Activated CD4-positive, alpha-beta T cell treated with anti-CD3 and anti-CD28 coated beads, Interleukin-2, amount 50 U/mL, for 16 hours (primary cell): ENCODE measurements around the gene ZNF784.

Experiments used
- DNase-seq: peaks from one replicate; pipeline ENCODE4 v3.0.0-alpha.2; 2020

Gene ZNF784

DNA sequence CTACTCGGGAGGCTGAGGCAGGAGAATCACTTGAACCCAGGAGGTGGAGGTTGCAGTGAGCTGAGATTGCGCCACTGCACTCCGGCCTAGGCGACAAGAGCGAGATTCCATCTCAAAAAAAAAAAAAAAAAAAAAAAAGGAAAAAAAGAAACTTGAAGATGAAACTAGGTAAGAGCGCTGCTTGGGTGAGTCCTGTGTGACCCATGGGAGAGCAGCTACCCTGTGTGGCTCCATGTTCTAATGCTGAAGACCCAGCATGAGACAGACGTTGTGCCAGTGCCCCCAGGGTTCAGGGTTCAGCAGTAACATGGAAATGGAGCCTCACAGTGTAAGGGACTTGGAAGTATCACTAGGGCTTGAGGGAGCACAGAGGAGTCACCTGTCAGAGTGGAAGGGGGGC, 5.9 kb downstream of the ZNF784 start:
- no peak for DNase-seq

DNA sequence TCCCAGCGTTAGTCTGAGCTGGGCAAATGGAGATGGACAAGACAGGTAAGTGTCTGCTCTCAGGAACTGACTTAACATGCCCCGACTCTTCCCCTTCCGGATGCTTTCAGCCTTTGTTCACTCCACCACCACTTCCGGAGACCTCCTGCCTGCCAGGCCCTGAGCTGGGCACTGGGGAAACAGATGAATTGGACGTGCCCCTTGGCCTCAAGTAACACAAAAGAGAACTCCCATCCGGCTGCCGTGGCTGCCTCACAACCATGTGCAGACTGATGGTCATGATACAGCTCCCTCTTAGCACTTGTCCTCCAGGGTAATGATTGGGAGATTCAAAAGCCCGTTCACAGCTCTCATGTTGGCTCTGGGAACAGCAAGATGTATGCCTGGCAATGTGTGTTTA, 6.9 kb downstream of the ZNF784 start:
- DNase-seq = no peak

DNA sequence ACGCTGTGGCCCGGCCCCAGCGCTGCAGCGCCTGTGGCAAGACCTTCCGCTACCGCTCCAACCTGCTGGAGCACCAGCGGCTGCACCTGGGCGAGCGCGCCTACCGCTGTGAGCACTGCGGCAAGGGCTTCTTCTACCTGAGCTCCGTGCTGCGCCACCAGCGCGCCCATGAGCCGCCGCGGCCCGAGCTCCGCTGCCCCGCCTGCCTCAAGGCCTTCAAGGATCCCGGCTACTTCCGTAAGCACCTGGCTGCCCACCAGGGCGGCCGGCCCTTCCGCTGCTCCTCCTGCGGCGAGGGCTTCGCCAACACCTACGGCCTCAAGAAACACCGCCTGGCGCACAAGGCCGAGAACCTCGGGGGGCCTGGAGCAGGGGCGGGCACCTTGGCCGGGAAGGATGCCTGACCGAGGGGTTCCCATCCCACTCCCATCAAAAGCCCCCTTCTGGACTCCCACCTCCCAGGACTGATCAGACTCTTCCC, 7.9 kb downstream of the ZNF784 start:
- DNase-seq = no peak

DNA sequence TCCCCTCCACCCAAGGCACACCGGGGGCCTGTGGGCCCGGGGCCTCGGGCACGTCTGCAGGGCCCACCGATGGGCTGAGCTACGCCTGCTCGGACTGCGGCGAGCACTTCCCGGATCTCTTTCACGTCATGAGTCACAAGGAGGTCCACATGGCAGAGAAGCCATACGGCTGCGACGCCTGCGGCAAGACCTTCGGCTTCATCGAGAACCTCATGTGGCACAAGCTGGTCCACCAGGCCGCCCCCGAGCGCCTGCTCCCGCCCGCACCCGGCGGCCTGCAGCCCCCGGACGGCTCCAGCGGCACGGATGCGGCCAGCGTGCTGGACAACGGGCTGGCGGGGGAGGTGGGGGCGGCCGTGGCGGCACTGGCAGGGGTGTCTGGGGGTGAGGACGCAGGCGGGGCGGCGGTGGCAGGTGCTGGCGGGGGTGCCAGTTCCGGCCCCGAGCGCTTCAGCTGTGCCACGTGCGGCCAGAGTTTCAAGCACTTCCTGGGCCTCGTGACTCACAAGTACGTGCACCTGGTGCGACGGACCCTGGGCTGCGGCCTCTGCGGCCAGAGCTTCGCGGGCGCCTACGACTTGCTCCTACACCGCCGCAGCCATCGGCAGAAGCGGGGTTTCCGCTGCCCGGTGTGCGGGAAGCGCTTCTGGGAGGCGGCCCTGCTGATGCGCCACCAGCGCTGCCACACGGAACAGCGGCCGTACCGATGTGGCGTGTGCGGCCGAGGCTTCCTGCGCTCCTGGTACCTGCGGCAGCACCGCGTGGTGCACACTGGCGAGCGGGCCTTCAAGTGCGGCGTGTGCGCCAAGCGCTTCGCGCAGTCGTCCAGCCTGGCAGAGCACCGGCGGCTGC, 8.6 kb downstream of the ZNF784 start:
- DNase-seq = no peak

DNA sequence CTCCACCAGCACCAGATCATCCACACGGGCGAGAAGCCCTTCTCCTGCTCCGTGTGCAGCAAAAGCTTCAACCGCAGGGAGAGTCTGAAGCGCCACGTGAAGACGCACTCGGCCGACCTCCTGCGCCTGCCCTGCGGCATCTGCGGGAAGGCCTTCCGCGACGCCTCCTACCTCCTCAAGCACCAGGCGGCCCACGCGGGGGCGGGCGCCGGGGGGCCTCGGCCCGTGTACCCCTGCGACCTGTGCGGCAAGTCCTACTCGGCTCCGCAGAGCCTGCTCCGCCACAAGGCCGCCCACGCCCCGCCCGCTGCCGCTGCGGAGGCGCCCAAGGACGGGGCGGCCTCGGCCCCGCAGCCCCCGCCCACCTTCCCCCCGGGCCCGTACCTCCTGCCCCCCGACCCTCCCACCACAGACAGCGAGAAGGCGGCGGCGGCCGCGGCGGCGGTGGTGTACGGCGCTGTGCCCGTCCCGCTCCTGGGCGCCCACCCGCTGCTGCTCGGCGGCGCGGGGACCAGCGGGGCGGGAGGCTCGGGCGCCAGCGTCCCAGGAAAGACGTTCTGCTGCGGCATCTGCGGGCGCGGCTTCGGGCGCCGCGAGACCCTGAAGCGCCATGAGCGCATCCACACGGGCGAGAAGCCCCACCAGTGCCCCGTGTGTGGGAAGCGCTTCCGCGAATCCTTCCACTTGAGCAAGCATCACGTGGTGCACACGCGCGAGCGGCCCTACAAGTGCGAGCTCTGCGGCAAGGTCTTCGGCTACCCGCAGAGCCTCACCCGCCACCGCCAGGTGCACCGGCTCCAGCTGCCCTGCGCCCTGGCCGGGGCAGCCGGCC, 9.4 kb downstream of the ZNF784 start:
- no peak for DNase-seq

DNA sequence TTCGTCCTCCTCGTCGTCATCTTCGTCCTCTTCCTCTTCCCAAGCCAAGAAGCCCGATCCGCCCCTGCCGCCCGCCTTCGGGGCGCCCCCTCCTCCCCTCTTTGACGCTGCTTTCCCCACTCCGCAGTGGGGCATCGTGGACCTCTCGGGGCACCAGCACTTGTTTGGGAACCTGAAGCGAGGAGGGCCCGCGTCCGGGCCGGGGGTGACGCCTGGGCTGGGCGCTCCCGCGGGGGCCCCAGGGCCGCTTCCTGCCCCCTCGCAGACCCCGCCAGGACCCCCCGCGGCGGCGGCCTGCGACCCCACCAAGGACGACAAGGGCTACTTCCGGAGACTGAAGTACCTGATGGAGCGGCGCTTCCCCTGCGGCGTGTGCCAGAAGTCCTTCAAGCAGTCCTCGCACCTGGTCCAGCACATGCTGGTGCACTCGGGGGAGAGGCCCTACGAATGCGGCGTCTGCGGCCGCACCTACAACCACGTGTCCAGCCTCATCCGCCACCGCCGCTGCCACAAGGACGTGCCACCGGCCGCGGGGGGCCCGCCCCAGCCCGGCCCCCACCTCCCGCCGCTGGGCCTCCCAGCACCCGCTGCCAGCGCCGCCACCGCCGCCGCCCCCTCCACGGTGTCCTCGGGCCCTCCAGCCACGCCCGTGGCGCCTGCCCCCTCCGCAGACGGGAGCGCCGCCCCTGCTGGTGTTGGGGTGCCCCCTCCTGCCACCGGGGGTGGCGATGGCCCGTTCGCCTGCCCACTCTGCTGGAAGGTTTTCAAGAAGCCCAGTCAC, 10.2 kb downstream of the ZNF784 start:
- DNase-seq = no peak

DNA sequence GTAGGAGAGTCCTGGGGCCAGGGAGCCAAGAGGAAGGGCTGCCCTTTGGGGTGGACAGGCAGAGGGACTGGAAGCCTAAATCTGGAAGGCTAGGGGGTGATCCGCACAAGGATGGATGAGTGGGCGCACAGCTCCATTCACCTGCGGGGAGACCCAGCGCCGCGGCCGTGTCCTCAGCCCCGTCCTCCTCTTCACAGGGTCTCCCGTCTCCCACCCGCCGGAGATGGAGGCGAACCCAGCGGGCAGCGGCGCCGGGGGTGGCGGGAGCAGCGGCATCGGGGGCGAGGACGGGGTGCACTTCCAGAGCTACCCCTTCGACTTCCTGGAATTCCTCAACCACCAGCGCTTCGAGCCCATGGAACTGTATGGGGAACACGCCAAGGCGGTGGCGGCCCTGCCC, 11.0 kb downstream of the ZNF784 start:
- DNase-seq = no peak

DNA sequence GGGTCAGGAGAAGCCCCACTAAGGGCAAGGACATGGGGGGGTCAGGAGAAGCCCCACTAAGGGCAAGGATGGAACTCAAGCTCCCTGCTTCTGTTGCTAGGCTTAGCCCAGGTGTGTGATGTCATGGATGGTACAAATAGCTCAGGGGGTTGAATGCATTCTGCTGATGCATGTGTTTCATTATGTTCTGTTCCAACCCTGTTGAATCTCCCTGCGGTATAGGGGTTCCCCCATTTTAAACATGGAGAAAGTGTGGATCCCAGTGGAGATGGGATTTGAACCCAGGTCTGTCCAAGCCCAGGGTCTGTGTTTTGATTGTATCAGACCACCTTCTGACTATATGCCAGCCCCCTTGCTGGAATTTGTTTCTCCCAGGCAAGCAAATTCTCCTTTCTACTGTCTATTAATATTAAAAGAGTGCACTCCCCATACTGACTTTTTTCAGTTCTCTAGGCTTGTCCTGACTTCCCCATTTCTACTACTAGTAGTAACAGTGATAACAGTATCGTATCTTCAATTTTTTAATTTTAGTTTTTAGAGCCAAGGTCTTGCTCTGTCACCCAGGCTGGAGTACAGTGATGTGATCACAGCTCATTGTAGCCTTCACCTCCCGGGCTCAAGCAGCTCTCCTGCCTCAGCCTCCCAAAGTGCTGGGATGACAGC, 12.3 kb downstream of the ZNF784 start:
- DNase-seq = no peak

DNA sequence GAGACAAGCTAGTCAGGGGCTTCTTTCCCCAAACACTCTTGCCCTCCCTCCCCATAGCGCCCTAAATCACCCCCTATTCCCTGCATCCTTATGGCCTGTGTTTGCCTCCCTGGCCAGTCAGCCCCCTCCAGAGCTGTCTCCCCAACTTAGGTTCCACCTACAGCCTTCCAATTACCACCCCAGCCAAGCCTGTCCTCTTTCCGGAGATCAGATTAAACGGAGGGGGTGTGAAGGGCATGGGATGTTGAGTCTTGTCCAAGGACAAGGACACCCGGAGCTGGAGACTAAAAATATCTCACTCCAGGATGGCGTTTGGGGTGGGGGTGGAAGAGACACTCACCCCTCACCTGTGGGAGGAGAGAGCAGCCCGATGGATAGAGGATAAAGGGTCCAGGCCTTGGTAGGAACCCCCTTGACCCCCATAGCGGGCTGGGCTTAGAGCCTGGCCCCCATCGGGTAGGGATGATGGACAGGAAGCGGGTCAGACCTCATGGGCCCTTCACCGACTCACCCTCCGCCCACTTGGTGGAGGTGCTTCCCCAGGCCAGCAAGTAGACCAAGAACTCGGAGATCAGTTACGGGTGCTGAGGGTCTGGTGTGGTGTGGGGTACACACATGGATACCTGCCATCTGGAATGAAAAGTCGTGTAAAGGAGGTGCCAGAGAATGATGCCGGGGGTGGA, 12.9 kb downstream of the ZNF784 start:
- no peak for DNase-seq

DNA sequence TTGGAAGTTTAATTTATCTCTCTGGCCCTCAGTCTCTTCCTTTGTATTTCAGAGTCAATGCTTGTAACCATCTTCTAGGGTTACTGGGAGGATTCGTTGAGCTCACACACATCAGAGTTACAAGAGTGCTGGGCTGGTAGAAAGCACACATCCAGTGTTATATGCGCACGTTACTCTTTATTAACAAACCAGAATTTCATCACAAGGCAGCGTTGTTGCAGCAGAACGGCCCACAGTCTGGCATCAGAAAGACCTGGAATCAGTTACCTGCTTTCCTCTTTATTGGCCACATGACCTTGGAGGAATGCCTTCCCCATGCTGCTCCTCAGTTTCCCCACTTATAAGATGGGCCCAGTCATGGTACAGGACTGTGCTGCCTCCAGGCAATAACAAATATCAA, 15.0 kb downstream of the ZNF784 start:
- no peak for DNase-seq

DNA sequence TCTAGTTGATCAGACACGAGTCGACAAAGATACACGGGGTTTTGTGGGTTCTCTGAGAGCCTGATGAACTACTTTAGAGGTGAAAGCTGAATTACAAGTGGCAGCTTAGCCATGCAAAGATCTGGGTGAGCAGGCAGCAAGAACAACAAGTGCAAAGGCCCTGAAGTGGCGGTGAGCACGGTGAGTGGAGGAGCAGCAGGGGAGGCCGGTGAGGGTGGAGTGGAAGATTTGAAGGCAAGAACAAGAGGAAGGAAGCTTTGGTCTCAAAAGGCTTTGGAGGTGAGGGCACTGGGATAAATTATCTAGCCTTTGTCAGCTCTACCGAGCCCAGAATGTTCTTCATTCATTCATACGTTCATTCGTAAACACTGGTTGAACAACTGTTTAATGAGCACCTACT, 17.5 kb downstream of the ZNF784 start:
- DNase-seq = no peak

DNA sequence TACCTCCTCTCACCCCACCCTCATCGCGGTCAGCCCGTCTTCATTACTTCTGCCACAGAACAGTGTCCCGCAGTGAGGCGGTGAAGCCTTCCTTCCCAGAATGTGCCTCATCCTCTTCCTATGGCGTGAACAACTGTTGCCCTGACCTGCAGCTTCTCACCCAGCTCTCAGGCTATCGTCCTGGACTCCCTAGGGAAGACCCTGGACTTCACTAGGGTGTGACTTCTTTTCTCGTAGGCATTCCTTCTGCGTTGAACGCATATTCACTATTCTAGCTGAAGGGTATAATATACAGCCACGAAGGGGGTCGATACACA, 17.9 kb downstream of the ZNF784 start:
- DNase-seq = no peak

DNA sequence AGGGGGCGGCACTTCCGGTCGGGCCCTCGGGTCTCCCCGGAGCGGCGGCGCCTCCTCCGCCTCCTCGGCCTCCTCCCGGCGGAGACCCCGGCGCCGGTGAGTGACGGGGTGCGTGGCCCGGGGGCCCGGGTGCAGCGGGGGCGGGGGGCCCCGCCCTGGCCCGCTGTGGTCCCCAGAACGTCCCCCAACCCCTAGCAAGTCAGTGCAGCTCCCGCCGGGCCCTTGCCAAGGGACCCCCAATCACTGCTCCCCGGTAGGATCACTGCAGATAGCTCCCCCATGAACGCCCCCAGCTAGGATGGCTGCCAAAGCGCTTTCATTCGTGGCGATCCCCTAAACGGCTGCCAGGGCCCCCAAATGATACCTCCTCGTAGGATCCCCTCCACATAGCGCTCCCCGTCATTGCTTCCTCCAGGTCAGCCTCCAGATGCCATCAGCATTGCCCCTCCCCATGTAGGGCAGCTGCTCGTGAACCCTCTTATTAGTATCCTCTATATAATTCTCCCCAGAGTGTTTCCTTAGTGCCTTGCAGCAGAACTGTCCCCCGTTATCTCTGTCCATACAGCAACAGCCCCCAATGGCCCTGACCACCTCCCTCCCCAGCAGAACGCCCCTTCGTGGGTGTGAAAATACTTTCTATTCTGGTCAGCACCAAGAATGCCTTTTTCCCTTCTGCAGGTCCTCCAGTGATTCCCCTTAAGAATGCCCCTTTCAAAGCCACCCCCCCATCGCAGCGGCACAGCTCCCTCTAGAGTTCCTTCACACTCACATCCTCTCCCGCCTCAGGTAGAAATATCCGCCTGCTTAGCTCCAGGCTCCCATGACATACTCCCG, 18.5 kb downstream of the ZNF784 start, which contains the start of gene ZNF865:
Gene ZNF865, plus strand, starts transcription at position 11 of the 834 bp plus-strand sequence. CDS start 7,972 bp downstream, outside the sequence.
- peak; percentile 74 for DNase-seq

DNA sequence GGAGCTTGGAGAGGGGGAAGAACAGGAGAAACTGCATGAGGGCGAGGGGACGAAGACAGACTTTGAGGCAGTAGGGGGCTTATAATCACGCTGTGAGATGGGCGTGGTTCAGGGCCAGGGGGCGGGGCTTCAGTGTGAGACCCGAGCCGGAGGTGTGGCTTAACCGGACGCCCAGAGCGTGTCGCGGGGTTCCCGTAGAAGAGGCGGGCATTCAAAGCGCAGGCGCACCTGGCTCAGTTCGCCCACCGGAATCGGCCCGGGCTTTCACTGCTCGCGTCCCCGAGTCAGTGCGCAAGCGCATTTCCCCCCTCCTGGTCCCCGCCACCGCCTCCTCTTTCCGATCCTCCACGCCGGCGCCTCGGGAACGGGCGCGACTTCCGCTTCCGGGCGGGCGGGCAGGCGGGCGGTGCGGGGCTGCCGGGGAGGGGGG, 19.1 kb downstream of the ZNF784 start:
- DNase-seq = peak; percentile 99

DNA sequence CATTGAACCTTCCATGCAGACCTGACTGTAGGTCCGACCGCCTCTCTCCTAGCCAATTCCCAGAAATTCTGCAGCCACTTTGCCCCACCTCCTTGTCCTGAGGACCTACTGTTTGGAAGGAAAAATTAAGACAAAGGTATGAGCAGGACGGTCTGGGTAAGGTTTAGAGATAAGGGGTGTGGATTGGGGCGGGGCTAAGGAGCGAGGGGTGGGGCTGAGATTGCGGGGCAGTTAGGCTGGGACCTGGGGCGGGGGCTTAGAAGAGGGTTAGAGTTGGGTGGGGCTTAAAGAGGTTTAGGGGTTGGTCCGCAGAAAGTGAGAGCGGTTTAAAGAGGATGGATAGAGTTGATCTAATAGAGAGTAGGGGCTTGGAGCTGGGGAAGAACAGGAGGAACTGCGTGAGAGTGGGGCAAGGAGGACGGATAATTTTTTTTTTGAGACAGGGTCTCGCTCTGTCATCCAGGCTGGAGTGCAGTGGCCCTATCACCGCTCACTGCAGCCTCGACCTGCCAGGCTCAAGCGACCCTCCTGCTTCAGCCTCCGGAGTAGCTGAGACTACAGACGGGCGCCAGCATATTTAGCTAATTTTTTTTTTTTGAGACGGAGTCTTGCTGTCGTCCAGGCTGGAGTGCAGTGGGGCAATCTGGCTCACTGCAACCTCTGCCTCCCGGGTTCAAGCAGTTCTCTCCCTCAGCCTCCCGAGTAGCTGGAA, 20.6 kb downstream of the ZNF784 start:
- no peak for DNase-seq

DNA sequence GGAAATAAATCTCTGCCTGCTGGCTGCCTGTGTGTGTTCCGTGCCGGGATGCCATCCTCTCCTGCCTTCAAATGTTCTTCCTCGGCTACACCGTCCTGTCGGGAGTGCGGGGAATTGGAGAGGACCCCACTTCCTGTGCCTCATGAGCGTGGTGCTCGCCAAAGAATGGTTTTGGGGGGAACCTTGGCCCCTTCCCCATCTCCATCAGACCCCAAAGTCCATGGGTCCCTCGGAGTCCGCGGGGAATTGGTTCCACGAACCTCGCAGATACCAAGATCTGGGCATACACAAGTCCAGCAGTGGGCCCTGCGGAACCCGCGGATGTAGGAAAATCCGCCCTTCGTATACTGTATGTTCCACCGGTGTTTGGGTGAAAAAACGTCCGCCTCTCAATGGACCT, 21.3 kb downstream of the ZNF784 start:
- DNase-seq = no peak

DNA sequence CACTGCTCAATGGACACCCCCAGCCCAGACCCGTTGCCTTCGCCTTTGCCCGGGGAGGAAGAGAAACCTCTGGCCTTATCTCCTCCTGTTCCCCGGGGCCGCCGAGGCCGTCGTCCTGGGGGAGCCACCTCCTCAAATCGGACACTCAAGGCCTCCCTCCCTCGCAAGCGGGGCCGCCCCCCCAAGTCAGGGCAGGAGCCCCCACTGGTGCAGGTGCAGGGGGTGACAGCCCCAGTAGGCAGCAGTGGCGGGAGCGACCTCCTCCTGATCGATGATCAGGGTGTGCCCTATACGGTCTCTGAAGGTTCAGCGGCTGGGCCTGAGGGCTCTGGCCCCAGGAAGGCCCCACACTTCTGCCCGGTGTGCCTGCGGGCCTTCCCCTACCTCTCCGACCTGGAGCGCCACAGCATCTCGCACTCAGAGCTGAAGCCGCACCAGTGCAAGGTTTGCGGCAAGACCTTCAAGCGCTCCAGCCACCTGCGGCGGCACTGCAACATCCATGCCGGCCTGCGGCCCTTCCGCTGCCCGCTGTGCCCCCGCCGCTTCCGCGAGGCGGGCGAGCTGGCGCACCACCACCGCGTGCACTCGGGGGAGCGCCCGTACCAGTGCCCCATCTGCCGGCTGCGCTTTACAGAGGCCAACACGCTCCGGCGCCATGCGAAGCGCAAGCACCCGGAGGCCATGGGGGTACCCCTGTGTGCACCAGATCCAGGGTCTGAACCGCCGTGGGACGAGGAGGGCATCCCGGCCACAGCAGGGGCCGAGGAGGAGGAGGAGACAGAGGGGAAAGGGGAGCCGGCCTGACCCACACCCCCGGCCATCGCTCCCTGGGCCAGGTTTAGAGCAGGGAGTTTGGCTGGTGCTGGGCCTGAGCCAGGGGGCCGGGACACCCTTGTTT, 22.0 kb downstream of the ZNF784 start:
- no peak for DNase-seq

DNA sequence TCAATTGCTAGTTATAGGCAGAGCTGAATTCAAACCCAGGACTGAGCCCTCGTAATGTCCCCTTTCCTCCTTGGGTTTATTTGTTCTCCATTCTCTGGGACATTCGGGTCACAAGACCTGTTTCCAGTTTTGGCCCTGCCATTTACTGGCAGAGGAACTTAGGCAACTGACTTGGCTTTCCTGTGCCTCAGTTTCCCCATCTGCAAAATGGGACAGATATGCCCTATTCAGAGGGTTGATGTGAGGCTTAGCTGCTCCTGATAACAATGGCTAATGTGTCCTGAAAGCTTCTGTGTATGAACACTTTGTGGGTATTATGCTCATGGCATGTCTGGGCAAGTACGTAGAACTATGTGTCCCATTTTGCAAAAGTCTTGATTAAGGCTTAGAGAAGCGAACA, 23.3 kb downstream of the ZNF784 start:
- DNase-seq = no peak

DNA sequence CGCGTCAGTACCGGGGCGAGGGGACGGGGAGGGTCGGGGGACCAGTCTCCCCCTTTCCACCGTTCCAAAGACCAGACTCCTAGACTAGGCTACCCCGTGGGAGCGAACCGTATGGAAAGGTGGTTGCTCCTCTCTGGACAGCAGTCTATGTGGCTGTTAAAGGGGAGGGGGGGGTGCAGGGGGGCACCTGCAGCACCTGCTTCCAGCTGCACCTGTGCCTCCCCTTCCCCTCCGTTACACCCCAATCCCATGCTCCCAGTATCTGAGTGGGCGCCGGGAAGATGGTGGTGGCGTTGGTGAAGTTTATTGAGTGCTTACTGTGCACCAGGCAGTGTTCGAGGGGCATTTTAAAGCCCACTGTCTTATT, 23.7 kb downstream of the ZNF784 start:
- DNase-seq = no peak
